ENCODE measurements around the gene SERPINA5.
"Not testable (repeated sequence)": the region's sequence is repeated elsewhere in the genome, so short reads cannot be mapped to it uniquely, and the experiment has no call there.

The SERPINA5 gene

DNA sequence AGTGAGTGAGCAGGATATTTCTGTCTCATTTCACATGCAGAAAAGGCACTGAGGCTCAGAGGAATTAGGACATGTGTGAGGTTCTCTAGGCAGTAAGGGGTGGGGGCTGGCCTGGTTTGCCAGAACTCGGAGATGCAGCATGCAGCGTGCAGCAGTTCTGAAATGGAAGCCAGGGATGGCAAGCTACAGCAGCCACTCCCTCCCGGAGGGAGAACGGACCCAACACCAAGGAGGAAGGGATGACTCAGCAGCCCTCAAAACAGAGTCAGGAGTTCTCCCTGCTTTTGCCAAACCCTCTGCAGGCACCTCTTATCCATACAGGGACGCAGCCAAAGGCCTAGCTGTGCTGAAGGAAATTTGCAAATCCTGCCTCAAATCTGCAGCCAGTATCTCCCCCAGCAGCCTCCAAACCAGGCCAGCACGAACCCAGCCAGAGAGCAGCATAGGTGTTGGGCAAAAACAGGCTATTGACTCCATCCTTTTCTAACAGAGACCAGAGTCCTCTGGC is 20.7 kb downstream of the SERPINA5 start:
- no peak for FAIRE-seq

DNA sequence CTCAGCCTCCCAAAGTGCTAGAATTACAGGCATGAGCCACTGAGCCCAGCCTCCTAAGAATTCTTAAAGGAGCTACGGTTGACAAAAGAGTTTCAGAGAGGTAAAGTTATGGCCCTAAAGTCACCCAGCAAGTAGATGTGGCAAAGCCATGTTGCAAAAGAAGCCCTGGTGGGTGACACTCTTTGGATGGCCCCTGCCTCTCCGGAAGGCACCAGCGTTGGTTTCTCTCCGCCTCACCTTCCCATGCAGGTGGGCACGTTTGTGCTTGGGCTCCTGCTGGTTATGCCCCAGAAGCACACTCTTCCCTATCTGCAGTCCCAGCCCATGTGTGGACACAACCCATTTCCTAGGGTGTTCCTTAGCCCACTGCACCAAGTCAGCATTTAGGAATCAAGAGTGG is 21.5 kb downstream of the SERPINA5 start:
- FAIRE-seq, result no peak

GRCh38 chr14:94605361-94605760 is 24.1 kb downstream of the SERPINA5 start:
- no peak for FAIRE-seq

- not testable (repeated sequence) for FAIRE-seq
Measured at GRCh38 chr14:94608966-94609365, 27.7 kb downstream of the SERPINA5 start.

- FAIRE-seq, result no peak
Measured at GRCh38 chr14:94611179-94611578, 30.0 kb downstream of the SERPINA5 start.

- no peak for FAIRE-seq
Measured at GRCh38 chr14:94612174-94612573, 30.9 kb downstream of the SERPINA5 start, which contains the start of gene SERPINA3. TSS of gene SERPINA3 (plus strand) at chr14:94612391. CDS start at chr14:94614442, 2,051 bp downstream.

- FAIRE-seq, result no peak
Measured at GRCh38 chr14:94612580-94613554, 31.6 kb downstream of the SERPINA5 start.

DNA sequence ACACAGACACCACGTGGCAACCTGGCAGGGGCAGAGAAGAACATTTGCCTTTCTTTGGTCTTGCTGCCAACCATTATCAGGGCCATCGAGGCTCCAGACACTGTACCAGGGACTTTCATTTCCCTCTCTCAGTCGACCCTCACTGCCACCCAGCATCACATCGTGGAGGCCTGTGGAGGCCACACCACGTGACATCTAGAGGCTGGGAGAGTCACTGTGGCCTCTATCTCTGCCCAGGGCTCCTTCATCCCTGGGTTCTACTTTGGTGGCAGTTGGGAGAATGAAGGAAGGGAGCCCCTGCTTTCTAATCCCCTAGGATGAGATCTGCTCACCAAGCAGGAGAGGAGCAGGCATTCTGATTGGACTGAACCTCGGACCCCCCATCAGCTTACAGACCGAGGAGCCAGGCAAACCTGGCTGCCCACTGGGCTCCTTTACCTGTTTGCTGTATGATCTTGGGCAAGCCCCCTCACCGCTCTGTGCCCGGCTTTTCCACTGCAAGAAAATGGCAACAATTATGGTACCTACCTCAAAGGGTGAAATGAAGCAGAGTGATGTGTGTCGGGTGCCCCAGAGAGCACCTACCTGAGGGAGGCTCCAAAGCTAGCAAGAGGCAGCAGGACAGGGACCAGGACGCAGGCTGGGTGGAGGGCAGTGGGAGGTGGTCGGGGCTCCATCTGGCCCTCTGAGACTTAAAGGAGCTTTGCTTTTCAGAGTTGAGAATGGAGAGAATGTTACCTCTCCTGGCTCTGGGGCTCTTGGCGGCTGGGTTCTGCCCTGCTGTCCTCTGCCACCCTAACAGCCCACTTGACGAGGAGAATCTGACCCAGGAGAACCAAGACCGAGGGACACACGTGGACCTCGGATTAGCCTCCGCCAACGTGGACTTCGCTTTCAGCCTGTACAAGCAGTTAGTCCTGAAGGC is 32.8 kb downstream of the SERPINA5 start:
- FAIRE-seq, result no peak

DNA sequence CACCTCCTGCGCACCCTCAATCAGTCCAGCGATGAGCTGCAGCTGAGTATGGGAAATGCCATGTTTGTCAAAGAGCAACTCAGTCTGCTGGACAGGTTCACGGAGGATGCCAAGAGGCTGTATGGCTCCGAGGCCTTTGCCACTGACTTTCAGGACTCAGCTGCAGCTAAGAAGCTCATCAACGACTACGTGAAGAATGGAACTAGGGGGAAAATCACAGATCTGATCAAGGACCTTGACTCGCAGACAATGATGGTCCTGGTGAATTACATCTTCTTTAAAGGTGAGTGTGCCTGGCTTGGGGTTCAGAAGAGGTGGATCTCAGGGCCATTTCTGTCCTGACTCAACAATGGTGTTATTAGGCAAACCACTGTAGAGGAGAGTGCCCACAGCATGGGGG is 33.6 kb downstream of the SERPINA5 start:
- no peak for FAIRE-seq

DNA sequence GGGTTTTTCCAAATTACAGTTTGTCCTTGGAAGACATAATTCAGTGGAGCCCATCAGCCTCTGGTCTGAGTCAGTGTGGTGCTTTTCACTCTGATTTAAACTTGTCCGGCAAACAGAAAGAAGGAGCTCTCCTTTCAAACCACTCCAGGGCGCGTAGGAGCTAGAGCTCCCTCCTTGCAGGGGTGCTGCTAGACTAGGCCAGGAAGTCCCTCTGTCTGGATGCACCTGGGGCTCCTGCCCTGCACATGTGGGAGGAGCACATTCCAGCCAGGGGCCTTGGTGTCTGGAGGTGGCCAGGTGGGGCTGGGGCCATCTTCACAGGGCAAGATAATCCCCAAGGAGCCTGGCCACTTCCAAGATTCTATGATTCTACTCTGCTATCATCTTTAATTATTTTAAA is 34.0 kb downstream of the SERPINA5 start:
- no peak for FAIRE-seq

DNA sequence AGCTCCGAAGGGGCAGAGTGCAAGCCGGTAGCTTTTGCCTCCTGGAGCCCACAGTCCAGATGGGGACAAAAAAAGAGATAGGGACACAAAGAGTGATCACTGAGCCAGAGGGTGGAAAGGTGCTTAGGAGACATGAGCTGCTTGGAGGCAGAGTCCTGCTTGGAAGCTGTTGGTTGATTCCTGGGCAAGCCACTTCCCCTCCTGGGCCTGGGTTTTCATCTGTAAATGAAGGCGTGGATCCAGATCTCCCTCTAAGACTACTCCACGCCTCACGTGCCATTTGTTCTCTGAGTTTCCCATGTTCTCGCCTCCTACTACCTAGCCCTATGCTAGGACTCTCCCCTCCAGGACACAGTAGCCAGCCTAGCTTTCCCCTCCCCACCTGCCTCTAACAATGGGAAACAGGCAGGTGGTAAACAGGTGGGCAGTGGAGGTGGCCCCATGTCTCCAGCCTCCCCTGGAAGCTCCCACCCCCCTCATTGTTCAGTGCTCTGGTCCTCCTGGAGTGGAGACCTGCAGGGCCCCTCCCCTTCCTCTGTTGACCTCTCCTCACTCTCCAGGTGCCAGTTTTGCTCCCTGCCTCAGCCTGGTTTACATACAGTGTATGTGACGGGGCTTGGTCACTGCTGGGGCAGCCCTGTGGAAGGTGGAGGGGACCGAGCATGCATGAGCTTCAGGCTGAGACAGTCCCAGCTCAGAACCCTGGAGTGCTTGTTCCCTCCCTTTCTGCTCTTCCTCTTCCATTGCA is 34.8 kb downstream of the SERPINA5 start:
- no peak for FAIRE-seq

GRCh38 chr14:94617366-94617941 is 36.2 kb downstream of the SERPINA5 start:
- FAIRE-seq, result no peak

DNA sequence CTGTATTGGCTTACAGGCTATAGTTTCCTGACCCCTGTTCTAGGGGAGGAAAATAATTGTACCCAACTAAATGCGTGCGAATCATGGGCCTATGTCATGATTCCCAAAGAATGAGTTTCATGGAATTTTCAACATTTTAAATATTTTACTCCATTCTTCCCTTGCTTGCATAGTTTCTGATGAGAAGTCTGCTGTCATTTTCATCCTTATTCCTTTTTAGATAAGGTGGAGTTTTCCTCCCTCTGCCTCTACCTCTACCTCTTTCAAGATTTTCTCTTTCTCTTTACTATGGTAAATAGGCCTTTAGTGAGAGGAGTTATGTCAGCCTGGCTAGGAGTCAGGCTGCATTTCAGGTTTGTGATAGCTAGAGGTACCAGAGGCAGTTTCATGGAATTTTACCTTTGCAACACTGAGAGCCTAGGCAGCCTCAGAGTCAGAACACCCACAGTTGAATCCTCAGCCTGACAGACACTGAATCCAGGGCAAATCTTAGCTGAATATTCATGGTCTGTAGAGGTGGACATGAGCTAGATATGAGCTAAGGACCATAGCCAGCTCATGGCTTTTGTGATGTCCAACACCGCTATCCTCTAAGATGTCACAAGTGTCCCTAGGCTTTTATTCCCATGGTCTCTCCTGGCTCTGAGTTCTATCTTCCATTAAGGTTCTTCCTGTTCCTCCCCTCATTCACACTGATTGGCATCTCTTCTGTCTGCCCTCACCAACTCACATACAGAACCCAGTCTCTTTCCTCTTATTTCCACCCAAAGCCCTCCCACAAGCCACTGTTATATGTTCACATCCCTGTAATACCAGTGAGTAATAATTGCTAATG is 37.0 kb downstream of the SERPINA5 start:
- FAIRE-seq, result no peak

DNA sequence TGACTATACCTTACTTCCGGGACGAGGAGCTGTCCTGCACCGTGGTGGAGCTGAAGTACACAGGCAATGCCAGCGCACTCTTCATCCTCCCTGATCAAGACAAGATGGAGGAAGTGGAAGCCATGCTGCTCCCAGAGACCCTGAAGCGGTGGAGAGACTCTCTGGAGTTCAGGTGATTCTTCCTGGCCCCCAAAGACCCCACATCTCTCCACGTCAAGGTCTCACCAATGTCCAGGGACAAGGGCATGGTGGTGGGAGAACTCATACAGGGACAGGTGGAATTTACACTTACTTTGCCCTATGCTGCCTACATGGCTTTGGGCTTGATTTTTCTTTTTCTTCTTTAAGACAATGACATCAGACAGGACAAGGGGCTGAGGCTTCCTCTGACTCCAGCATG is 38.1 kb downstream of the SERPINA5 start:
- no peak for FAIRE-seq

GRCh38 chr14:94620597-94620996 is 39.4 kb downstream of the SERPINA5 start:
- FAIRE-seq, result no peak

- no peak for FAIRE-seq
Measured at GRCh38 chr14:94621358-94622134, 40.3 kb downstream of the SERPINA5 start.

DNA sequence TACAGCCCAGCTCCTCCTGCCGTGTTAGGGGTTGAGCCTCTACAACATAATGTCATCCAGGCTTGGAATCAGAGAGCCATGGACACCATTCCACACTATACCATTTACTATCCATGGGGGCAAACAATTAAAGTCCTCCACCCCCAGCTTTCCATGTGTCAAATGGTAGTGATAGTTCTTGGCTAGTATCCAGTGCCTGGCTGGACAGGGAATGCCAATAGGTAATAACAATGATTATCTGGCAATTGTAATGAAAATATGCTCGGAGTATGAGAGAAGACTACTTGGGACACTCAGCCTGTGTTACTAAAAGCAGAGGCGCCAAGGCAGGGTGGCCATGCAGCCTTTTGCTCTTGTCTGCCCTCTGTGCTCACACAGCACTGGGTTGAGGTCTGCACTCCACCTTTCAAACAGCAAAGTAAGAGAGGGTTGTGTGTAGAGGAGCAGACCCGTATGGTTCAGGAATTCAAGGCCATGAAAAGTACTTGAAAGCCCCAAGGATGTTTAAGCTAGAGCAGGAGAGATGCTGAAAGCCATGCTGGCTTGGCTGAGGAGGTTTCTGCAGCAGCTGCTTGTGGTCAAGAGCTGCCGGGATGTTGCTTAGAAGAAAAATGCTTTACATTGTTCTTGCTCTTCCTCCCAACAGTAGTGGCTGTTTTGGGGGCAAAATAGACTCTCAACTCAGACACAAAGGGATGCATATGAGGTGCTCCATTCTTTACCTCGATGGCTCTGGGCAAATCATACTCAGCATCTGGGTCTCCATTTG is 41.6 kb downstream of the SERPINA5 start:
- FAIRE-seq, result no peak

- no peak for FAIRE-seq
Measured at GRCh38 chr14:94623422-94623809, 42.2 kb downstream of the SERPINA5 start.

- FAIRE-seq, result no peak
Measured at GRCh38 chr14:94623856-94624499, 42.8 kb downstream of the SERPINA5 start.

All from islet of Langerhans (tissue), 1 donor.